ENCODE data around the gene ZNF438.

The ZNF438 gene

DNA sequence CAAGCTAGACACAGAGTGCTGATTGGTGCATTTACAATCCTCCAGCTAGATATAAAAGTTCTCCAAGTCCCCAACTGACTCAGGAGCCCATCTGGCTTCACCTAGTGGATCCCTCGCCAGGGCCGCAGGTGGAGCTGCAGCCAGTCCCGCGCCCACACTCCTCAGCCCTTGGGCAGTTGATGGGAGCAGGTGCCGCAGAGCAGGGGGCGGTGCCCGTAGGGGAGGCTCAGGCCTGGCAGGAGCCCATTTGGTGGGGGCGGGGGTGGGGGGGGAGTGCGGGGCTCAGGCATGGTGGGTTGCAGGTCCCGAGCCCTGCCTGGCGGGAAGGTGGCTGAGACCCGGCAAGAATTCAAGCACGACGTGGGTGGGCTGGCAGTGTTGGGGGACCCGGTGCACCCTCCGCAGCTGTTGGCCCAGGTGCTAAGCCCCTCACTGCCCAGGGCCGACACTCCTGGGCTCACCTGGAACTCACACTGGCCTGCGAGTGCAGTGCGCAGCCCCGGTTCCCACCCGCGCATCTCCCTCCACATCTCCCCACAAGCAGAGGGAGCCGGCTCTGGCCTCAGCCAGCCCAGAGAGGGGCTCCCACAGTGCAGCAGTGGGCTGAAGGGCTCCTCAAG, 101.7 kb downstream of the ZNF438 start:
- TF ChIP-seq REST (IDR thresholded peaks at IDR 0.05; ENCODE audit: insufficient read depth in 1 of 2, low read depth in 2 of 2, low read length in 2 of 2) = no peak
- no peak for TF ChIP-seq FOXP2 (optimal IDR thresholded peaks at IDR 0.05; ENCODE audit: borderline replicate concordance, extremely low read depth, extremely low read length, insufficient read depth)
- no peak for TF ChIP-seq SIN3A (IDR thresholded peaks at IDR 0.05; ENCODE audit: borderline replicate concordance, insufficient read depth, low read length)
- TF ChIP-seq TAF1 (IDR thresholded peaks at IDR 0.05; ENCODE audit: borderline replicate concordance, insufficient read depth, low read length) = no peak
- TF ChIP-seq POLR2AphosphoS5 (IDR thresholded peaks at IDR 0.05; ENCODE audit: low read depth, low read length) = no peak

DNA sequence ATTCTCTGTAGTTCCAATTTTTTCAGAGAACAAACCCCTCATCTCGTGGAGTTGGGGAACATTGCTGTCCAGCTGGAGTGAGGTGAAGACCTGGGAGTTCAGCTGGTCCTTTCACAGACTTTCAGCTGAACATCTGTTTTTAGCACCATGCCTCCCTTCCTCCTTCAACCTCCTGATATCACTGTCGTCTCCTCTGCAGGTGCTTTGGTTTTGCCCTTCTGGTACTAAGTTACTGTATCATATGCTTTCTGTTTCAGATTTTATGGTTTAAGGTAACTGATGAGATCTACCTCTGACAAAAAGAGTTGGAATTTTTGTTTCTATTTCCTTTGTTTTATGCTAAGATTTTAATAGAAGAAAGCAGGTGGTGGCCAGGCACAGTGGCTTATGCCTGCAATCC, 102.9 kb downstream of the ZNF438 start:
- TF ChIP-seq REST (IDR thresholded peaks at IDR 0.05; ENCODE audit: insufficient read depth in 1 of 2, low read depth in 2 of 2, low read length in 2 of 2) (no peak), TAF1 (IDR thresholded peaks at IDR 0.05; ENCODE audit: borderline replicate concordance, insufficient read depth, low read length) (no peak), FOXP2 (optimal IDR thresholded peaks at IDR 0.05; ENCODE audit: borderline replicate concordance, extremely low read depth, extremely low read length, insufficient read depth) (no peak), POLR2AphosphoS5 (IDR thresholded peaks at IDR 0.05; ENCODE audit: low read depth, low read length) (no peak), SIN3A (IDR thresholded peaks at IDR 0.05; ENCODE audit: borderline replicate concordance, insufficient read depth, low read length) (no peak)

- TF ChIP-seq FOXP2 (optimal IDR thresholded peaks at IDR 0.05; ENCODE audit: borderline replicate concordance, extremely low read depth, extremely low read length, insufficient read depth) = no peak
These were observed 113.0 kb downstream of the ZNF438 start for GRCh38 chr10:30918651-30919050.

GRCh38 chr10:30917789-30918188, 113.9 kb downstream of the ZNF438 start:
- no peak for TF ChIP-seq REST (IDR thresholded peaks at IDR 0.05; ENCODE audit: insufficient read depth in 1 of 2, low read depth in 2 of 2, low read length in 2 of 2)
- TF ChIP-seq FOXP2 (optimal IDR thresholded peaks at IDR 0.05; ENCODE audit: borderline replicate concordance, extremely low read depth, extremely low read length, insufficient read depth) = no peak
- TF ChIP-seq POLR2AphosphoS5 (IDR thresholded peaks at IDR 0.05; ENCODE audit: low read depth, low read length) = no peak
- TF ChIP-seq SIN3A (IDR thresholded peaks at IDR 0.05; ENCODE audit: borderline replicate concordance, insufficient read depth, low read length) = no peak
- no peak for TF ChIP-seq TAF1 (IDR thresholded peaks at IDR 0.05; ENCODE audit: borderline replicate concordance, insufficient read depth, low read length)

DNA sequence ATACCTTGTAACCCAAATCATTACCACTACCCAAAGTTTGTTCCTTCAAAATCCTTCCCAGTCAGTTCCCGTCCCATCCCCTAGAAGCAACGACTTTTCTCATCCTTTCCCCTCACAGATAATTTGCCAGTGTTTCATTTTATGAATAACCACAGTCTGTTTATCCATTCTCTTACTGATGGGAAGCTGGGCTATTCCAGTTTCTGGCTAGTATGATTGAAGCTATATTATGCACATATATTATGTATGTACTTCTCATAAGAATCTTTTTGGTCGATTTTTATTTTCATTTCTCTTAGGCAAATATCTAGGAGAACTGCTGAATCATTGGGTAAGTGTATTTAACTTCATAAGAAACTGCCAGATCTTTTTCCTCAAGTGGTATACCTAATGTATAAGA, 114.6 kb downstream of the ZNF438 start:
- no peak for TF ChIP-seq REST (IDR thresholded peaks at IDR 0.05; ENCODE audit: insufficient read depth in 1 of 2, low read depth in 2 of 2, low read length in 2 of 2)
- no peak for TF ChIP-seq POLR2AphosphoS5 (IDR thresholded peaks at IDR 0.05; ENCODE audit: low read depth, low read length)
- TF ChIP-seq FOXP2 (optimal IDR thresholded peaks at IDR 0.05; ENCODE audit: borderline replicate concordance, extremely low read depth, extremely low read length, insufficient read depth) = no peak
- TF ChIP-seq SIN3A (IDR thresholded peaks at IDR 0.05; ENCODE audit: borderline replicate concordance, insufficient read depth, low read length) = no peak
- no peak for TF ChIP-seq TAF1 (IDR thresholded peaks at IDR 0.05; ENCODE audit: borderline replicate concordance, insufficient read depth, low read length)
